ENCODE measurements around the gene BTNL8.

Gene BTNL8

GRCh38 chr5:180974612-180975315, 75.8 kb downstream of the BTNL8 start:
- no peak for DNase-seq

- no peak for DNase-seq
Measured at GRCh38 chr5:180975338-180975737, 76.4 kb downstream of the BTNL8 start.

GRCh38 chr5:180976518-180976917, 77.6 kb downstream of the BTNL8 start:
- DNase-seq = no peak

- no peak for DNase-seq
Measured at GRCh38 chr5:180977852-180978251, 78.9 kb downstream of the BTNL8 start.

GRCh38 chr5:180982008-180982741, 83.2 kb downstream of the BTNL8 start:
- DNase-seq = no peak

- no peak for DNase-seq
Measured at GRCh38 chr5:180988016-180988415, 89.1 kb downstream of the BTNL8 start.

GRCh38 chr5:180988592-180988991, 89.6 kb downstream of the BTNL8 start, which contains the start of gene BTNL3:
Gene BTNL3 (plus strand): TSS chr5:180988846. CDS start chr5:180989029, 183 bp downstream.
- no peak for DNase-seq

- DNase-seq = no peak
Measured at GRCh38 chr5:180990086-180990881, 91.3 kb downstream of the BTNL8 start.

- DNase-seq = no peak
Measured at GRCh38 chr5:180990882-180991242, 91.9 kb downstream of the BTNL8 start.

Measured in NCI-H2227 treated with DMSO at 0.1 percent for 48 hours (cell line).